Measurements from ENCODE around the gene WWTR1.

WWTR1 gene

DNA sequence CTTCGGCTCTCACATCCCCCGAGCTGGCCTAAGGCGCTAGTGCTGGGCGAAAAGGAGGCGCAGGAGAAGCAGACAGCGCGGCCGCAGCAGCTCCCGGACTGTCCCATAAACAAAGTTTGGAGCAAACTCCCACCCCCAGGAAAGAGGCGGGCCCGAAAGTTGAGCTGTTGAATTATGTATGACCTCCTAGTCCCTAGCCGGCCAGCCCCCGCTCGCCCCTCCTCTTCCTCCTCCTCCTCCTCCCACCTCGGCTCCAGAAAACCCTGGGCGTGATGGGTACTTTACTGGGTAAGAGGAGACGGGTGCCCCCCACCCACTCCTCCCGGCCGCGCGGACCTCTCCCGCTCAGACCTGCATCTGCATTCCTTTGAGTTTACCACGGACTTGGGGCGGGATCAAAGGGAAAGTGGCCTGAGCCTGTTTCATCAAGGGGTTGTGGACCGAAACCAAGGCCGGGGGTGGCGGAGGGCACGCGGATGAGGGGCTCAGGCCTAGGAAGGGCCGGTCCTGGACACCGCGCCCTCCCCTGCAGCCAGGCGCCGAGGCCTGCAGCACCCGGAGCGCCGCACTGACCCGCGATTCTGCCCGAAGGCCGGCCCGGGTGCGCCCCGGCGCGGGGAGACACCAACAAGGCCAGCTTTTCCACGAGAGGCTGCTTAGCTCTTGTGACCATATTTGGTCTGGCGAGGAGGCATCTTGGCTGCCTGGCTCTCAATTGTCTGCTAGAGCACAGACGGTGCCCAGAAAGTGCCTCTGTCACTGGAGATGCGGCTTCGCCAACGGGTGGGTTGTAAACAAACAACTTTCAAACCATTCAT is at the start of gene WWTR1:
TSS of gene WWTR1 (minus strand) at position 100 of the 818 bp plus-strand sequence. CDS start 719 bp downstream, outside the sequence.
- intact Hi-C loops (cut with DNase I), result loop anchor here (10.0 kb wide), 2 partner anchors 83 to 123 kb away; no protein-coding TSS in a partner anchor
- peak; percentile 65 to 93 (median 82) for DNase-seq

DNA sequence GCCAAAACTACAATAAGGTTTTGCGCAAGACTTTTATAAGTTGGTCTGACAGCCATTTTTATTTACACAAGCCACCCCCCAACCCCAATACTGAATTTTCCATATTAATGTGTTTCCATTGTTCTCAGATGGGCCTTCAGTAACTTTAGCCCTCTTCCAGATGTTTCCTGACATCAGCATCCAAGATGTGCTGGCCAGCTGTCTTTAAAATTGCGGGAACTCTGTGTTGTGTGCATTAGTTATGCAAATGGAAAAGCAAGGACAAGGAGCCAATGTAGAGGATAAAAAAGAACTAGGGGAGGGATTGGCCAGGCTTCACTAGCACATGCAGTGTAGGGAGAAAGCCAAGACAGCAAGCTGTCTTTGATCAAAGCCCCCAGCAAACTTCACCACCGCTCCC is 49.1 kb upstream of the WWTR1 start:
- peak in 6 of 42 donors; percentile 3 to 43 (median 28) for DNase-seq
- intact Hi-C loops (cut with DNase I), result no loop called here

DNA sequence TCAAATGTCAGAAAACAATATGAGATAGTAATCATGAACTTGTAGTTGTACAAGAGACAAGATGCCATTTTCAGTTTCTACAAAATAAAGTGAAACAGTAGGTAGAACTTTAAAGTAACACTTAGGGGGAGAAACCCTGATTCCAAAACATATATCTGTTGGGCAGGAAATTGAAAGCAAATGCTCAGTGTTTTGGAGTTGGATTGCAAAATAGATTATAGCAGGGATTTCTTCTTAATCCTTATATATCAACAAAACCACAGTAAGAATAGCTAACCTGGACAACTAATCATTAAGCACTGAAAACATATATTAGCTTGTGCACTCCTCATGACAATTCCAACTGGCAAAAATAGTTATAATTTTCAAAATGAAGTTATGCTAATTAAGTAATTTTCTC is 47.6 kb upstream of the WWTR1 start:
- no peak for DNase-seq
- intact Hi-C loops (cut with DNase I), result no loop called here

DNA sequence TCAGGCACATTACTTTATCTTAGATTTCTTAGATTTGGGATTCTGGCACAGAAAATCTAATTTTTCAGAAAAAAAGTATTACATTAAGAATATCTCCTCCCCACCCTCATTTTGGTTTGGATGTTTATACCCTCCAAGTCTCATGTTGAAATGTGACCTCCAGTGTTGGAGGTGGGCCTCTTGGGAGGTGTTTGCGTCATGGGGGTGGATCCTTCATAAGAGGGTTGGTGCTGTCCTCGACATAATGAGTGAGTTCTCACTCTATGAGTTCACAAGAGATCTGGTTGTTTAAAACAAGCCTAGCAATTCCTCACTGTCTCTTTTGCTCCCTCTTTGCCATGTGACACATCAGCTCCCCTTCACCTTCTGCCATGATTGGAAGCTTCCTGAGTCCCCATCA is 45.6 kb upstream of the WWTR1 start:
- DNase-seq, result no peak
- intact Hi-C loops (cut with DNase I), result no loop called here

DNA sequence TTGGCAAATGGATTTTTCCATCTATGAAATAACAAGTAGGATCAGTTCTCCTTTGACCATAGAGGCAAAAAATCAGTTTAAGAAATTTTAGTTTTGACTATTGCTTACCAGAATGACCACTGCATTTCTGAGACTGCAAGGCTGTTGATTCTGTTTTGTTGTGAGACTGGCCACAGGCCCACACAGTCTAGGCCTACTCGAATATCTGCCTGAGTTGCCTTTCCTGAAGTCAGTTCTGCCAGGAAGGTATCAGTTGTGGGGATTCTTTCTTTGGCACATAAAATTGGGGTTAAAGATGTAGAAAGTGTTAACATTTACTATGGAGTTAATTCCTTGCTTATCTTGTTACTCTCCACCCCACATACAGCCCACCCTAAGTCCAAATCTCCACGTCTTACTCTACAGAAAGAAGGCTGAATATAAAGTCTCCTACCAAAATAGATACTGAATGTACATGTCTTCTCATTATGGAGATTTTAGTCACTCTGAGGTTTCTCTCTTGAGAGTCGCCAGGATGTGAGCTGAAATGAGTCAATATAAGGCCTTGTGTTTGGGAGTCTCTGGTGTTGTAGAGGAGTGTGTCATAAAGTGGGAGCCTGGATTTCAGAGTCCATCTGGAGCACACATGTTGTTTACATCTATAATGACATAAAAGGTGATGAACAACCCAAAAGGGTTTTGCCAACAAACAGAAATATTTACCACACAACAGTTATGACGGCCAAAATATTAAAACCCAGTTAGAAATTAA is 45.0 kb upstream of the WWTR1 start:
- no peak for DNase-seq
- intact Hi-C loops (cut with DNase I), result no loop called here

DNA sequence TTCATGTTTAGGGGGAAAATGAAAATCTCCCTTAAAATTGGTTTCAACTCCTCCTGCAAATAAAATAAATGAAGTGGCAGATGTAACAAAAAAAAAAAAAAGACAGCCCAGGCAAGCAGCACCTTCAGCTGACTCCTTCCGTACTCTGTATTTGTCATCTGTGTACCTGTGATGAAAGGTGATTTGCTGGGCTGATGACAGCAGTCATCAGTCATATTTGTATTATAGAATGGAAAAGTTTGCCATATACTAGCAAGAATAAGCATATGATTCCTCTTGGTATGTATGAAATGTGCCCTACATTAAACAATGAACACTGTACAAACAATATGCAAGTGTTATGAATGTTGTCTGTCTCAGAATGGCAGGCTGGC is 44.1 kb upstream of the WWTR1 start:
- intact Hi-C loops (cut with DNase I), result no loop called here
- no peak for DNase-seq

DNA sequence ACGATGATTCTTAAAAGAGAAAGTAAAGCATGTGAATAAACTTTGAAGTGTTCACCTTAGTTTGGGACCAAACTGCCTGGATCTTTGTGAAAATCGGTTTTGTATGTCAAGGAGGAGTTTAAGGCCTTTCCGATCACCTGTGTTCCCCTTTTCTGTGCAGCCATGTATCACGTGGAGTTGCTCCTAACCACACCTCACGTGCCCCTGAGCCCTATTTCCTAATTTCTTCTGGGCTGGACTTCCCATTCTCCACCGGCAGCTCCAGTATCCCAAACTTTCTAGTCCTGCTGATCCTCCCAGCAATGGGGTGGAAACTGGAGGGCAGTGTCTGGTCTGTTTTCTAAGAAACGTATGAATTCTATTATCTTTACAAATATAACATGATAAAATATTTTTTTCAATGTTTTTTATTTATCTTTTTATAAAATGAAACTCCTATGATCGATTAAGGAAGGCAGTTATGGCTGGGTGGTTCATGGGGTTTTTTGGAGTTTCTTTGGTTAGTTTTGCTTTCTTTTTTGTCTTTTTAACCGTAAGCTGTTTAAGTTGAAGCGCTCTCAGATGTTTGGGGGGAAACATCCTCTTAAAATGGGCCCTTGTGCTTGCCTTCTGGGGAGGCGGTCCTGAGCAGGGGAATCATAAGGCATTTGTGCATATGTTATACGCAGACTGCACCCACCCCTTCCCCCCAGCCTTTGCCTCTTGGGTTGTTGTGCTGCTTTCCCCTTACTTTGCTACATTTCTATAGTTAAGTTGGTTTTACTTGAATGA is 43.6 kb upstream of the WWTR1 start:
- intact Hi-C loops (cut with DNase I), result no loop called here
- DNase-seq, result no peak

DNA sequence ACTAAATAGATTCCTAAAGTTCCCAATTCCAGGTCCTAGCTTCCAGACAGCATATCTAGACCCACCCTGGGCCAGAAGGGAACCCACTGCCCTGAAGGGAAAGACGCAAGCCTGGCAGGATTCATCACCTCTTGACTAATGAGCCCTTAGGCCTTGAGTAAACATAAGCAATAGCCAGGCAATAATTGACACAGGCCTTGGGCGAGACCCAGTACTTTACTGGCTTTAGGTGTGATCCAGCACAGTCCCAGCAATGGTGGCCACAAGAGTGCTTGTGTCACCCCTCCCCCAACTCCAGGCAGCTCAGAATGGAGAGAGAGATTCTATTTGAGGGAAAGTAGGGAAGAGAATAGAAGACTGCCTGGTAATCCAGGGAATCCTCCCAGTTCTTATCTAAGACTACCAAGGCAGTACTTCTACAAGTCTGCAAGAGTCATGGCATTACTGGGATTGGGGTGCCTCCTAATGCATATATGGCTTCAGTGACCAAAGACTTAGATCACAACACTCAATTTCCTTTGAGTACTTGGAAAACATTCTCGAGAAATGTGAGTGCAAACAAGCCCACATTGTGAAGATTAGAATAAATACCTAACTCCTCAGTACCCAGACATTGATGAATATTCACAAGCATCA is 30.4 kb upstream of the WWTR1 start:
- no peak for DNase-seq

DNA sequence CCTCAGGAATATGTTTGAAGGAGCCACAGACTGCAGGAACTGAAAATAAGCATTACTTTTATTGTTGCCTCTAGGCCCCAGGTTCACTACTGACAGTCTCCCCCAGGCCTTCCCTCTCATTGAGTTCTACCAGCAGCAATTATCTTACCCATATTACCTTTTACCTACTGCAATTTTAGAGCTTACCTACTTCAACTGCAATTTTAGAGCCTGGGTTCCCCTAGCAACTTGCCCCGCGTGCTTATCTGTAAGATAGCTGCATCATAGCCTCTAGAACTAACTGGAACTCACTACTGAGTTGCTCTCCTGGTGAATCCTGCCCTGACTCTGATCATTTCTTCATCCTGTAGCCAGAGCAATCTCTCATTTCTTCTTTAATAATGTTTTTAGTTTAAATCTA is 29.2 kb upstream of the WWTR1 start:
- intact Hi-C loops (cut with DNase I), result no loop called here
- DNase-seq, result no peak

More for the DNA sequence above, 30.4 kb upstream of the WWTR1 start:
- intact Hi-C loops (cut with DNase I), result no loop called here

DNA sequence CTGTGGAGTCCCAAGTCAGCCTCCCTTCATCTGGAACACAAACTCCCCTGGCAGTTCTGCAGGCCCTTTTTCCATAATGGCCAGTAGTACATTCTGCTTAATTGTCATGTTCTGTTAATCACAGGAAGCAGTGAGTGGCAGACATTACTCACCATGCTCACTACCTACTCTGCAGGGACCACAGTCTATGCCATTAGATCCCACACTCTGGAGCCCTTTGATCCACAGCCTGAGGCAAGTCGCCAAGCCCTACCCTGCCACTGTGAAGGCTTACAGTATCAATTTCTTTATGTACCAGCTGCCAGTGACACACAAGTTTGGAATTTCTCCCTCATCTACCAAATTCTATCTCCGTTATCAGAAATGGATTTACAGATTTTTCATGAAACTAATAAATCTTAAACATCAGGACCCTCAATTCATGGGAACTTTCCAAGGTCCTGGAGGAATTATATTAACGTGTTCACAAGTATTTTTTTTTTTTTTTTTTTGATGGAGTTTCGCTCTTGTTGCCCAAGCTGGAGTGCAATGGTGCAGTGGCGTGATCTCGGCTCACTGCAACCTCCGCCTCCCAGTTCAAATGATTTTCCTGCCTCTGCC is 20.6 kb upstream of the WWTR1 start:
- no peak for DNase-seq
- intact Hi-C loops (cut with DNase I), result no loop called here

DNA sequence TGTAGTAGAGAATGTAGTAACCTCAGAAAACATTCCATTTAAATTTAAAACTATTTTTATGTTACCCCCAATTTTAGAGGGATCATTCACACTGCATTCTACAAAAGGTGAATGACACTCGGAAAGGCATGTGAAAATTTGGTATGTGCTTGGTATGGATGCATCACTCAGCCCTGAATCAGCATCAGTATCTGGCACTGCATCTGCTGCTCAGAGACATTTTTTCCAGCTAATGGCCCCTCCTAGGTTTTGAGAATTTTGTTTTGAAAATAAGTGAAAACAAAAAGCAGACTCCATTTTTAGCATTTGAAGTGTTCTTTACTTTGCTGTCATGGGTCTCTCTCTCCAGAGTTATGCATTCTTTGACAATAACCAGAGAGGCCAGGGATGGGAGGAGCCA is 15.6 kb upstream of the WWTR1 start:
- intact Hi-C loops (cut with DNase I), result no loop called here

DNA sequence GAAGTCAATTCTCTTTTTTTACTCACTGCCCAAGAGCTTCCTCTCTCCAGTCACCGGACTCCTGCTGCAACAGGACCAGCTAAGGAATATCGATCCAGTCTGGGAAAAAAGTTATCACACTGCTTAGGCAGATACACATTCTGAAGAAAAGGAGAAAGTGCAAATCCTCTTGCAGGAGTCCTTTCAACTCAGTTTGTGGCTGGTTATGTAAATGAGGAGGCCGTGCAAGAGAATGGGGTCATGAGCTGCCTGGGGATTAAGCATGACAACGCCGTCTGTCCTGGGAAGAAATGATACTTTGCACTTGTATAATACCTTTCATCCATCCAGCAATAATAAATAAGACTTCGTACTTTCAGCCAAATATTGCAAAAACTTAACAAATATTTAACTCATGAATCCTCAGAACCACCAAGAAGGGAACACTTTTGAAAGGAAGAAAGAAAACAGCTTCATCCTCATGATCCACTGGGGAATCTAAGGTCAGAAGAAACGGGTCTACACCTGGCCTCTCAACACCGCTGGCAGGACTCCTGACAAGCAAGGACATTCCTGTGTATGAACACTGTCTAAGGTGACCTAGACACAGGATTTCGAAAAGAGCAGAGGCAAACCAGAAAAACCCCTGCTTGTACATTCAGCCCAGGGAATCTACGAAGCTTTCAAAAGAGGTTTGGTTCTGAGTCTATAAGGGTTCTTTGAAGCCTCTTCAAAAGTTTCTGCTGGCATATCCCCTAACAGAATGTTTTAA is 13.1 kb upstream of the WWTR1 start:
- intact Hi-C loops (cut with DNase I), result no loop called here

More for the DNA sequence above, 15.6 kb upstream of the WWTR1 start:
- DNase-seq, result no peak

DNA sequence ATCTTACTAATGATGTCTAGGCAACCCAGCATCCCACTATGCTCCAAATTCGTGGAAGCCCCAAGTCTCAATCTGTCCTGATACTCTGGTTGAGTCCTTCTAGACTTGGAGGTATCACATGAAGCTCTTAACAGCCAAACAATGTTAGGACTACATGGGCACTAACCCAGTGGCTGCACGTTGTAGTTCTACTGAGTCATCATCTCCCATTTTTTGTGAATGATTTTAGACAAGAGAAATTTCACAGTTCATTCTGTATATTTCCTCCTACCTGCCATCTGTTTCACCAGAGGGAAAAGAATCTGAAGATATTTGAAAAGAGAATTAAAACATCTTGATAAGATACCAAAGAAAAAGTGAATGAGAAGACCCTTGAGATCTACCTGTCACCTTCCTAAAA is 9.8 kb upstream of the WWTR1 start:
- intact Hi-C loops (cut with DNase I), result no loop called here

More for the DNA sequence above, 13.1 kb upstream of the WWTR1 start:
- peak in 1 of 42 donors; percentile 30 for DNase-seq

DNA sequence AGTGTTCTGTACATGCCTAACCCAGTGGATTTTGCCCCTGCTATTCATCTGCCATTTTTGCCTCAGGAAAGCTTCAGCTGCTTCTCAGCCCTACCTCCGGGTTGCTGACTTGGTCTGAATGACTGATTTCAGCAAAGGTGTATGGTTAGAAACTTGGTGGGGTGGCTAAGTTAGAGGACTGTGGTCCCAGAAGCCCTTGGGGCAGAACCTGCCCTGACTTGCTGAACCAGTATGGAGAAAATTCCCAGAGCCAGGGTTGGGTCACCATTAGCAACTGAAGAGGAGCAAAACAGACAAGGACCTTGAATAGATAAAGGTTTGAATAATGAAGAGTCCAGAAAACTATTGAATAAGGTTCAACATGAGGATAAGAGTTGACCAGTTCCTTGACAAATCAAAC is 6.1 kb upstream of the WWTR1 start:
- intact Hi-C loops (cut with DNase I), result no loop called here
- no peak for DNase-seq

More for the DNA sequence above, 9.8 kb upstream of the WWTR1 start:
- DNase-seq, result no peak

DNA sequence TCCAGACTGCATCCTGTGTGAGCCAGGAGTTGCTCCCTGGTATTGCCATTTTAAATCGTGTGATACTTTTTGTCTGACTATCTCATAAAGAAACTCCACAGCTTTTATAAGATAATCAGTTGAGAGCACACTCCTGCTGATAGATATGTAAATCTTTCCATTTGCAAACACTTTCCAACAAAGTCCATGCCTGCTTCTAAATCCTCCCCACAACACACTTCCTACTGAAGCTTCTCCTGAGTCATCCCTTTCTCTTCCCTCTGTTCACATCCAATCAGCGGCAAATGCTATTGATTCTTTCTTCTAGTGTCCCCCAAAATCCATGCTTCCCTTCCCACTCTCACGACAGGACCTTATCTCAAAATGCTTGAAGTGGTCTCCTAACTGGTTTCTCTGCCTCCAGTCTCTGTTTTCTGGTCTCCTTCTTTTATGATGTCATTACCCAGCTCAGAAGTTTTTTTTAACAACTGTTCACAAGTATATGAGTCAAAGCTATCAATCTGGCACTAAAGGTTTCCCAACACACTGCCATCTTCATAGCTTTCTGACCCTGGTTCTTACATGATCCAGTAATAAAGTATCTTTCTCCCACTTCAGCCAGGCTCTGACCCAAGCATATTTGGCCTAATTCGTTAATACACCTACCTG is 4.5 kb upstream of the WWTR1 start:
- DNase-seq, result no peak
- intact Hi-C loops (cut with DNase I), result no loop called here

DNA sequence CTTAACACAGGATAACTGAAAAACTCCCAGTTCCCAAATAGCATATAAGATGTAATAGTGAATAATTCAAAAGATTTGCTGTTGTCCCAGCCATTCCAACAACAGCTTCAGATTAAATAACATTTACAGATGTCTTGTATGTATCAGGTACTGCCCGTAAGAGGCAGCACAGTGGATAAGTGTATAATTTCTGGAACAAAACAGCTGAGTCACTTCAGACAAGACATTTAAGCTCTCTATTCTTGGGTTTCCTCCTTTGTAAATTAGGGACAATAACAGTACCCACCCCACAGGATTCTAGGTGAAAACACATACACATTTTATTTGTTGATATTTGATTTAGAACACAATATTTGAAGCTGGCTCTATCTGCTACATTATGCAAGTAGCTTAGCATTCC is 2.6 kb upstream of the WWTR1 start:
- intact Hi-C loops (cut with DNase I), result no loop called here
- DNase-seq, result no peak

DNA sequence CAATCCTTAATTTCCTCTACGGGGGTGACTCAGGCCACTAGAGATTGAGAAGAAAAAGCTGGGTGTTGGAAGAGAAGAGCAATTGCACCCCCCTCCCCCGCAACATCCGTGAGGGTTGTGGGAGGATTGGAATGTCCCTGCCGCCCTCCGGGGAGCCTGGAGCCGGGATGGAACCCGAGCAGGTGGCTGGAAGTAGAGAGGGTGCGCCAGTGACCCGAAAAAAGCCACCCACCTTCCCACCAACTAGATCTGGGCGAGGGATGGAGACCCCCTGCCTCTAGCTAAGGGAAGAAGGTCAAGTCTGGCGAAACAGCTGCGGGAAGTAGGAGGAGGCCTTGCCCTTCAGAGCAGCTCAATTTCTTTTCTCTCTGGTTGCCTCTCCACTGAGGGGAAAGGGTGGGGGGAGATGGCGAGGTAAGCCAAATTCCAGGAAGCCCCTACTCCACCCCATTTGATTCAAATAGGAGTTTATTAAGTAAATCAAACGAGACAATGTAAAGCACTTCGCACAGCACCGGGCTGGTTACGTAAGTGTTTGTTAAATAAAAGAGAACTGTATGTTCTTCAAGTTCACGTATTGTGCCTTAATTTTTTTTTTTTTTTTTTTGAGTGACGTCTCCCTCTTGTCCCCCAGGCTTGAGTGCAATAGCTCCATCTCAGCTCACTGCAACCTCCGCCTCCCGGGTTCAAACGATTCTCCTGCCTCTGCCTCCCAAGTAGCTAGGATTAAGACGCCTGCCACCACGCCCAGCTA is 1.1 kb upstream of the WWTR1 start:
- intact Hi-C loops (cut with DNase I), result loop anchor here (10.0 kb wide), 2 partner anchors 84 to 124 kb away; no protein-coding TSS in a partner anchor
- peak in 3 of 42 donors; percentile 12 to 52 (median 34) for DNase-seq

Data from head of caudate nucleus (tissue), 42 donors.